Erythroblast (primary cell): ENCODE data around the gene TTF2.

Experiments
- GATA1 ChIP-seq: IDR thresholded peaks from 2 replicates; pipeline ENCODE4 v1.6.1; 2011; ENCODE audit warnings: low read depth, mild to moderate bottlenecking, control low read depth, low read length, moderate library complexity
- POLR2A ChIP-seq: IDR thresholded peaks from 2 replicates; pipeline ENCODE4 v1.6.1; 2011; ENCODE audit warnings: mild to moderate bottlenecking, low read length

DNA sequence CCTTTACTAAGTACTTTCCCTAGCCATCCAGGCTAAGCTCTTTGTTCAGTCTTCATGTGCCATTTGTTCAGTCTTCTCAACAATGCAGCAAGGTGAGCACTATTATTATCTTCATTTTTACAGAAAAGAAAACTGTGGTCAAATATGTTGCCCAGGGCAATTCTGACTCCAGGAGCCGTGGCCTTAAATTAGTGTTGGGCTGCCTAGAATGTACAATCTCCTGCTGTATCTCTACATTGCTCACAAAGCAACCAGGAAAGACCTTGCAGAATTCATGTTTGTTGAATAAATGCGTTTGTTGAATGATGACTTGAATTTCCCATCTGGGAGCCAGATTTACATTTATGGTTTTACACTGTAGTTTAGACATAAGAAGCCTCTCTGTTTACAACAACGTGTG lies 44.4 kb upstream of the TTF2 start:
- TF ChIP-seq POLR2A (no peak), GATA1 (no peak)
